Neutrophil (primary cell): ENCODE results near the gene SERPINA3.

ENCODE experiments used
- H3K27ac ChIP-seq: fragments of 200-600 bp; sonication (generic); 2 replicates; pipeline ENCODE4 v1.5.1; 2016; ENCODE audit warnings: mild to moderate bottlenecking, moderate library complexity
- H3K27me3 ChIP-seq: fragments of 200-600 bp; sonication (generic); 2 replicates; pipeline ENCODE4 v1.6.0; 2016; ENCODE audit warnings: mild to moderate bottlenecking
- H3K36me3 ChIP-seq: fragments of 200-600 bp; sonication (generic); 2 replicates; pipeline ENCODE4 v1.5.1; 2017
- H3K4me1 ChIP-seq, 2 experiments: fragments of 200-600 bp in 1 of 2; sonication (generic) in 1 of 2; 1 replicate in 1 of 2; 2 replicates in 1 of 2; pipeline versions ENCODE4 v1.5.1 to v1.6.1; 2013 to 2016; ENCODE audit warnings: low read depth in 1 of 2, low read length in 1 of 2, mild to moderate bottlenecking in 1 of 2, moderate library complexity in 1 of 2; ENCODE audit not compliant: control insufficient read depth in 1 of 2, insufficient read depth in 1 of 2
- H3K4me3 ChIP-seq, 2 experiments: fragments of 200-600 bp in 1 of 2; sonication (generic) in 1 of 2; 1 replicate in 1 of 2; 2 replicates in 1 of 2; pipeline ENCODE4 v1.5.1; 2013 to 2016; ENCODE audit warnings: low read depth in 1 of 2, low read length in 1 of 2, mild to moderate bottlenecking in 1 of 2, moderate library complexity in 1 of 2
- H3K9me3 ChIP-seq: fragments of 200-600 bp; sonication (generic); 2 replicates; pipeline ENCODE4 v1.5.1; 2016
- CTCF ChIP-seq: fragments of 200-600 bp; sonication (generic); IDR thresholded peaks from 2 replicates; pipeline ENCODE4 v1.5.1; 2016; ENCODE audit warnings: antibody characterized with exemption

Gene SERPINA3

GRCh38 chr14:94586635-94587034 is 25.6 kb upstream of the SERPINA3 start:
- TF ChIP-seq CTCF: no peak
- H3K36me3 ChIP-seq: no peaks in the 10 kb centered on the region
- no peak overlapping the region for H3K27ac ChIP-seq
- no peak overlapping the region for H3K4me3 ChIP-seq
- peaks cover under 1% of the 10 kb centered on the region for H3K27me3 ChIP-seq
- no peaks in the 10 kb centered on the region for H3K9me3 ChIP-seq
- H3K4me1 ChIP-seq: no peaks in the 10 kb centered on the region

- Histone ChIP-seq H3K27ac (no peak overlapping the region), H3K27me3 (no peaks in the 10 kb centered on the region), H3K9me3 (no peaks in the 10 kb centered on the region), H3K4me3 (no peak overlapping the region), H3K4me1 (no peaks in the 10 kb centered on the region), H3K36me3 (no peaks in the 10 kb centered on the region)
- TF ChIP-seq CTCF: no peak
Measured at GRCh38 chr14:94588311-94588710, 23.9 kb upstream of the SERPINA3 start.

GRCh38 chr14:94591073-94591472 is 21.1 kb upstream of the SERPINA3 start:
- no peaks in the 10 kb centered on the region for H3K27me3 ChIP-seq
- TF ChIP-seq CTCF: no peak
- H3K9me3 ChIP-seq: no peaks in the 10 kb centered on the region
- H3K4me1 ChIP-seq: no peaks in the 10 kb centered on the region
- no peak overlapping the region for H3K27ac ChIP-seq
- no peaks in the 10 kb centered on the region for H3K36me3 ChIP-seq
- H3K4me3 ChIP-seq: no peak overlapping the region

- Histone ChIP-seq H3K27me3 (no peaks in the 10 kb centered on the region), H3K4me3 (no peak overlapping the region), H3K9me3 (no peaks in the 10 kb centered on the region), H3K4me1 (no peaks in the 10 kb centered on the region), H3K36me3 (no peaks in the 10 kb centered on the region), H3K27ac (no peak overlapping the region)
- no peak for TF ChIP-seq CTCF
Measured at GRCh38 chr14:94591871-94592270, 20.3 kb upstream of the SERPINA3 start.

GRCh38 chr14:94592457-94592856 is 19.7 kb upstream of the SERPINA3 start:
- Histone ChIP-seq H3K4me1 (no peaks in the 10 kb centered on the region), H3K27ac (no peak overlapping the region), H3K9me3 (no peaks in the 10 kb centered on the region), H3K27me3 (no peaks in the 10 kb centered on the region), H3K4me3 (no peak overlapping the region), H3K36me3 (no peaks in the 10 kb centered on the region)
- no peak for TF ChIP-seq CTCF

GRCh38 chr14:94593376-94593748 is 18.8 kb upstream of the SERPINA3 start:
- H3K9me3 ChIP-seq: no peaks in the 10 kb centered on the region
- TF ChIP-seq CTCF: no peak
- H3K4me1 ChIP-seq: no peaks in the 10 kb centered on the region
- H3K4me3 ChIP-seq: no peak overlapping the region
- no peak overlapping the region for H3K27ac ChIP-seq
- H3K27me3 ChIP-seq: no peaks in the 10 kb centered on the region
- H3K36me3 ChIP-seq: no peaks in the 10 kb centered on the region
